ENCODE data around the gene OR6S1. TPM values are rescaled to one million over a fixed set of nuclear protein-coding genes. Genes with fewer than 3 reads are reported as not detected.
A peak's percentile ranks its signal among the peaks of the same experiment; 100 is the strongest.

OR6S1 gene
- total RNA-seq (2021) (not detected in 3 replicates), Bru-seq, nascent RNA (not detected)
- long read RNA-seq, experiment 1, result 0 reads
- long read RNA-seq, experiment 2, result 0 reads
- long read RNA-seq, experiment 3, result 0 reads

DNA sequence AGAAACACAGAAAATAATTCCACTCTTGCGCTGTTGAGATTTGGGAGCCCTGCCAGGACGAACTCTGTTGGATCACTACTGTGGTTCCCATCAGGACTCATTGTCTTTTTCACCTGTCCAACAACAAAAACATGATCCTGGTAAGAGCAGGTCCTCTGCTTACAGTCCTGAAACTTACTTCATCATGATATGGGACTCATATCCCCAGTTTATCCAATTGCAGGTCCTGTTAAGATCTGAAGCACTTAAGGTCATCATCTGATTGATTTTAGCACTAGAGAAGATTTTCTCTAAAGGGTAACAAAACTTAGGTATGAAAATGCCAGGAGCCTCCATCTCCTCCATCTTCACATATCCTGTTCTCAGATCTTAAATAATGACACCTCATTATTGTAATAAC lies at the start of gene OR6S1:
TSS of gene OR6S1 (minus strand) at position 101 of the 400 bp plus-strand sequence. CDS start at position 101, 0 bp downstream.
- ATAC-seq (no peak), DNase-seq (ENCODE audit: low spot score) (no peak)
- Mint-ChIP-seq H3K27me3 (ENCODE audit: low read depth) (peaks cover 11% of the 10 kb centered on the region), H3K4me3 (no peak within 1 kb of the TSS), H3K27ac (no peak within 1 kb of the TSS), H3K4me1 (no peaks in the 10 kb centered on the region), H3K9me3 (no peaks in the 10 kb centered on the region), H3K36me3 (no peaks in the 10 kb centered on the region)
- CTCF ChIA-PET, result no interaction called here
- POLR2A ChIA-PET, result no interaction called here
- TF ChIP-seq ZNF671 (CRISPR knock-in tag; IDR thresholded peaks at IDR 0.05) (no peak), ZSCAN18 (CRISPR knock-in tag; IDR thresholded peaks at IDR 0.05) (no peak), KAT7 (CRISPR knock-in tag; IDR thresholded peaks at IDR 0.05; ENCODE audit: borderline replicate concordance) (no peak)
- TF ChIP-seq, protein P1, sequence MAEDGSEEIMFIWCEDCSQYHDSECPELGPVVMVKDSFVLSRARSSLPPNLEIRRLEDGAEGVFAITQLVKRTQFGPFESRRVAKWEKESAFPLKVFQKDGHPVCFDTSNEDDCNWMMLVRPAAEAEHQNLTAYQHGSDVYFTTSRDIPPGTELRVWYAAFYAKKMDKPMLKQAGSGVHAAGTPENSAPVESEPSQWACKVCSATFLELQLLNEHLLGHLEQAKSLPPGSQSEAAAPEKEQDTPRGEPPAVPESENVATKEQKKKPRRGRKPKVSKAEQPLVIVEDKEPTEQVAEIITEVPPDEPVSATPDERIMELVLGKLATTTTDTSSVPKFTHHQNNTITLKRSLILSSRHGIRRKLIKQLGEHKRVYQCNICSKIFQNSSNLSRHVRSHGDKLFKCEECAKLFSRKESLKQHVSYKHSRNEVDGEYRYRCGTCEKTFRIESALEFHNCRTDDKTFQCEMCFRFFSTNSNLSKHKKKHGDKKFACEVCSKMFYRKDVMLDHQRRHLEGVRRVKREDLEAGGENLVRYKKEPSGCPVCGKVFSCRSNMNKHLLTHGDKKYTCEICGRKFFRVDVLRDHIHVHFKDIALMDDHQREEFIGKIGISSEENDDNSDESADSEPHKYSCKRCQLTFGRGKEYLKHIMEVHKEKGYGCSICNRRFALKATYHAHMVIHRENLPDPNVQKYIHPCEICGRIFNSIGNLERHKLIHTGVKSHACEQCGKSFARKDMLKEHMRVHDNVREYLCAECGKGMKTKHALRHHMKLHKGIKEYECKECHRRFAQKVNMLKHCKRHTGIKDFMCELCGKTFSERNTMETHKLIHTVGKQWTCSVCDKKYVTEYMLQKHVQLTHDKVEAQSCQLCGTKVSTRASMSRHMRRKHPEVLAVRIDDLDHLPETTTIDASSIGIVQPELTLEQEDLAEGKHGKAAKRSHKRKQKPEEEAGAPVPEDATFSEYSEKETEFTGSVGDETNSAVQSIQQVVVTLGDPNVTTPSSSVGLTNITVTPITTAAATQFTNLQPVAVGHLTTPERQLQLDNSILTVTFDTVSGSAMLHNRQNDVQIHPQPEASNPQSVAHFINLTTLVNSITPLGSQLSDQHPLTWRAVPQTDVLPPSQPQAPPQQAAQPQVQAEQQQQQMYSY (CRISPR knock-in tag; IDR thresholded peaks at IDR 0.05), result no peak

GRCh38 chr14:20690848-20691640 lies 49.6 kb upstream of the OR6S1 start:
- CTCF ChIA-PET, result interaction anchor here (0.6 to 4.0 kb wide), 27 partner anchors 10 to 378 kb away, joined by 3 to 47 read pairs (median 7); partner anchors contain the start of genes PIP4P1 and RNASE1
- TF ChIP-seq, protein P2, sequence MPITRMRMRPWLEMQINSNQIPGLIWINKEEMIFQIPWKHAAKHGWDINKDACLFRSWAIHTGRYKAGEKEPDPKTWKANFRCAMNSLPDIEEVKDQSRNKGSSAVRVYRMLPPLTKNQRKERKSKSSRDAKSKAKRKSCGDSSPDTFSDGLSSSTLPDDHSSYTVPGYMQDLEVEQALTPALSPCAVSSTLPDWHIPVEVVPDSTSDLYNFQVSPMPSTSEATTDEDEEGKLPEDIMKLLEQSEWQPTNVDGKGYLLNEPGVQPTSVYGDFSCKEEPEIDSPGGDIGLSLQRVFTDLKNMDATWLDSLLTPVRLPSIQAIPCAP (CRISPR knock-in tag; IDR thresholded peaks at IDR 0.05), result no peak
- TF ChIP-seq, protein P1 (CRISPR knock-in tag; IDR thresholded peaks at IDR 0.05), result no peak
- TF ChIP-seq, protein P3, sequence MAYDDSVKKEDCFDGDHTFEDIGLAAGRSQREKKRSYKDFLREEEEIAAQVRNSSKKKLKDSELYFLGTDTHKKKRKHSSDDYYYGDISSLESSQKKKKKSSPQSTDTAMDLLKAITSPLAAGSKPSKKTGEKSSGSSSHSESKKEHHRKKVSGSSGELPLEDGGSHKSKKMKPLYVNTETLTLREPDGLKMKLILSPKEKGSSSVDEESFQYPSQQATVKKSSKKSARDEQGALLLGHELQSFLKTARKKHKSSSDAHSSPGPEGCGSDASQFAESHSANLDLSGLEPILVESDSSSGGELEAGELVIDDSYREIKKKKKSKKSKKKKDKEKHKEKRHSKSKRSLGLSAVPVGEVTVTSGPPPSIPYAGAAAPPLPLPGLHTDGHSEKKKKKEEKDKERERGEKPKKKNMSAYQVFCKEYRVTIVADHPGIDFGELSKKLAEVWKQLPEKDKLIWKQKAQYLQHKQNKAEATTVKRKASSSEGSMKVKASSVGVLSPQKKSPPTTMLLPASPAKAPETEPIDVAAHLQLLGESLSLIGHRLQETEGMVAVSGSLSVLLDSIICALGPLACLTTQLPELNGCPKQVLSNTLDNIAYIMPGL (CRISPR knock-in tag; IDR thresholded peaks at IDR 0.05), result no peak
- TF ChIP-seq FOXP1 (CRISPR knock-in tag; IDR thresholded peaks at IDR 0.05; ENCODE audit: borderline replicate concordance) (no peak), USF1 (CRISPR knock-in tag; IDR thresholded peaks at IDR 0.05) (0 out of 2 replicates have a peak, but pooled peaks have one; percentile 12)
- TF ChIP-seq, protein P4, sequence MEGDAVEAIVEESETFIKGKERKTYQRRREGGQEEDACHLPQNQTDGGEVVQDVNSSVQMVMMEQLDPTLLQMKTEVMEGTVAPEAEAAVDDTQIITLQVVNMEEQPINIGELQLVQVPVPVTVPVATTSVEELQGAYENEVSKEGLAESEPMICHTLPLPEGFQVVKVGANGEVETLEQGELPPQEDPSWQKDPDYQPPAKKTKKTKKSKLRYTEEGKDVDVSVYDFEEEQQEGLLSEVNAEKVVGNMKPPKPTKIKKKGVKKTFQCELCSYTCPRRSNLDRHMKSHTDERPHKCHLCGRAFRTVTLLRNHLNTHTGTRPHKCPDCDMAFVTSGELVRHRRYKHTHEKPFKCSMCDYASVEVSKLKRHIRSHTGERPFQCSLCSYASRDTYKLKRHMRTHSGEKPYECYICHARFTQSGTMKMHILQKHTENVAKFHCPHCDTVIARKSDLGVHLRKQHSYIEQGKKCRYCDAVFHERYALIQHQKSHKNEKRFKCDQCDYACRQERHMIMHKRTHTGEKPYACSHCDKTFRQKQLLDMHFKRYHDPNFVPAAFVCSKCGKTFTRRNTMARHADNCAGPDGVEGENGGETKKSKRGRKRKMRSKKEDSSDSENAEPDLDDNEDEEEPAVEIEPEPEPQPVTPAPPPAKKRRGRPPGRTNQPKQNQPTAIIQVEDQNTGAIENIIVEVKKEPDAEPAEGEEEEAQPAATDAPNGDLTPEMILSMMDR (IDR thresholded peaks at IDR 0.05), result peak; percentile 58; the same call in 1 of the 2 replicates
- POLR2A ChIA-PET, result interaction anchor here (1.0 to 1.1 kb wide), 2 partner anchors 34 to 78 kb away, joined by 3 to 4 read pairs; no protein-coding TSS in a partner anchor
- Mint-ChIP-seq H3K36me3 (no peaks in the 10 kb centered on the region), H3K9me3 (no peaks in the 10 kb centered on the region), H3K4me1 (peaks cover 4% of the 10 kb centered on the region; the same call in 1 of the 2 replicates), H3K27ac (no peak overlapping the region), H3K27me3 (ENCODE audit: low read depth) (peaks cover 3% of the 10 kb centered on the region), H3K4me3 (no peak overlapping the region)
- peak; percentile 41 for DNase-seq (ENCODE audit: low spot score)
- peak; percentile 92 for ATAC-seq
